NAMALWA (cell line): Measurements from ENCODE around the gene SWT1.
"Not testable (repeated sequence)": the region's sequence is repeated elsewhere in the genome, so short reads cannot be mapped to it uniquely, and the experiment has no call there.

Source experiments
- DNase-seq: peaks from one replicate; pipeline ENCODE4 v3.0.0-alpha.2; 2015; ENCODE audit warnings: low spot score

Gene SWT1

GRCh38 chr1:185166106-185166505 is 9.1 kb downstream of the SWT1 start:
- DNase-seq = no peak

DNA sequence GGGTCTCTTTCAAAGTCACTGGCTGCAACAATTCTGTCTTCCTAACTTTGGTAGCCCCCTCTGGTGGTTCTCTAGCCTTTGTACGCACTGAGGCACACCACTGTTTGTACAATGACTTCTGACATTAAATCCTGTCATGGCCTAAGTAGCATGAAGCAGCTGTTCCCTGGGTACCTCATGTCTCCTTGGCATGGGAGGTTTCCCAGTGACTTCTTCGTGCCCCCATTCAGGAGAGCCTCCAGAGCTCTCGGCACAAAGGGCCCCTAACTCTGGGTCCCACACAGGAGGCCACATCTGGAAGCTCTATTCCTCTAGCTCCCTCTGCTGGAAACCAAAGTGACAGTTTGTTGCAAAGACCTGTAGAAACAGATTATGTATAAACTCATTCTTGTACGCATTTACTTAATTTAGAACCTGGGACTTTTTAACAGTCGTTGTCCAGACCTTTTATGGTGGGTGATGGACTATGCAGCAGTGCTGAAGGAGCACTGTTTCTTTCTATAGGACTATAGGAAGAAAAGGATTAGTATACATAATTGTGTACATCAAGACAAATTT is 13.4 kb downstream of the SWT1 start:
- peak; percentile 91 for DNase-seq

- DNase-seq = no peak
These were observed 36.8 kb downstream of the SWT1 start for GRCh38 chr1:185193756-185194155.

GRCh38 chr1:185198712-185199111 is 41.7 kb downstream of the SWT1 start:
- DNase-seq = not testable (repeated sequence)

DNA sequence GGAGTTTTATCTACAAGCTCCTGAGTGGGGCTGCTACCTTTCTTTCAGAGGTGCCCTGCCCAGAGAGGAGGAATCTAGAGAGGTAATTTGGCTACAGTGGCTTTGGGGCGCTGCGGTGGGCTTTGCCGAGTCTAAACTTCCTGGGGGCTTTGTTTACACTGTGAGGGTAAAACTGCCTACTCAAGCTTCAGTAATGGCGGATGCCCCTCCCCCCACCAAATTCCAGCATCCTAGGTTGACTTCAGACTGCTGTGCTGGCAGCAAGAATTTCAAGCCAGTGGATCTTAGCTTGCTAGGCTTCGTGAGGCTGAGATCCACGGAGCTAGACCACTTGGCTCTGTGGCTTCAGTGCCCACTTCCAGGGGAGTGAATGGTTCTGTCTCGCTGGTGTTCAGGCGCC is 43.9 kb downstream of the SWT1 start:
- no peak for DNase-seq

DNA sequence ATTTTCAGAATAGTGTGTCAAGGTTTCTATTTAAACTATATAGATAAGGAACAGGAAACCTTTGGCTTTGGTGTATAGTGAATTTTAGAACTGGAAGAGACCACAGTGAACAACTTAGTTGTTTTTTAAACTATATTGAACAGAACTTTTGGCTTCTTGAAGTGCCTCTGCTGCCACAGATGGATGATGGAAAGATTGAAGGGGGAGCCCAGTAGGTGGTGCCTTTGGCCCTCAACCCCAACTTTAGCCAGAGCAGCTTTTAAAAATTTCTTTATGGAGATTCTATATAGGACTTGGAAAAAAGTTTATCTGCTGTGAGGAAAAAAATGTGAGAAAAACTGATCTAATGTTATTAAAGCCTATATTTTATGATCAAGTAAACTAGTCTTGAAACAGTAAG is 50.2 kb downstream of the SWT1 start:
- no peak for DNase-seq

DNA sequence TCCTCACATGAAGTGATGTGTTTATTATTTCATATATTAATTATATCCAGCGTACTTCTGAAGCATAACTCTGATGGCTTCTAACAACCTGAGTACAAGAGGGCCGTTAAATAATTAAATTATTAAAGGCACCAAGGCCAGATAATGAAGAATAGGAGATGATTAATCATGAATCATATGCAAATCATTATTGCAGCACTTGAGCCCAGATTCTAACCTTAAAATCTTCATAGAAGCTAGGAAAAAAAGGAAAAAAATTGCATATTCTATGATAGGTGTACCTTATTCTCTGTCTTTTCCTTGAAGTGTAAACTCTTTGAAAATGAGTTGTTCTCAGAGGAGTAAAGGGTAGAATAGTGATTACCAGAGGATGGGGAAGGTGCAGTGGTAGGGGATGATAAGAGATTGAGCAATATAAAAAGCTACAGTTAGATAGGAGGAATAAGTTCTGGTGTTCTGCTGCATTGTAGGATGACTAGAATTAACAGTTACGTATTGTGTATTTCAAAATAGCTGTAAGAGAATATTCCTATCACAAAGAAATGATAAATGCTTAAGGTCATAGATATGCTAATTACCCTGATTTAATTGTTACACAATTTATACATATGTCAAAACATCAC is 51.1 kb downstream of the SWT1 start:
- DNase-seq = no peak

DNA sequence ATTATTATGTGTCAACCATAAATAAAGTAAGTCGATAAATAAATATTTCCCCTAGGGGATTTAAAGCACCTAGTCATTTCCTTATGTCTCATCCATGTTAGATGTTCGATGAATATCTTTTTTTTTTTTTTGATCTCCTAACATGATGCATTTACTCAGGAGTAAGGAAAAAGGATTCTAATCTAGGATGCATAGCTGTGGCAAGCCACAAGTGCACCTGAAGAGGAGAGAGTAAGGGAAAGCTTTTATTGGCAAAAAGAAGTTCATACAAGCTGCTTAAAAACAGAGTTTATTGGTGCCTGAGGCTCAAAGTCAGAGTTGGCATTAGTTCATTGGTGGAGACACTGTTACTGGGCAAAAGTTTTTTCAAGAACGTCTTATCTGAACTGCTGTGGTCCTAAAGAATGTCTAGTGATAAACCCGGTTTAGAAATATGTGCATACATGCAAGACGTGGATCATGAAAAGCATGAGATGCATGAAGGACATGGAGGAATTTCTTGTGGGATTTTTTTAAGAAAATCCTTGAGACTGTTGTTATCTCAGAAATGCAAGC is 51.7 kb downstream of the SWT1 start:
- DNase-seq = no peak

DNA sequence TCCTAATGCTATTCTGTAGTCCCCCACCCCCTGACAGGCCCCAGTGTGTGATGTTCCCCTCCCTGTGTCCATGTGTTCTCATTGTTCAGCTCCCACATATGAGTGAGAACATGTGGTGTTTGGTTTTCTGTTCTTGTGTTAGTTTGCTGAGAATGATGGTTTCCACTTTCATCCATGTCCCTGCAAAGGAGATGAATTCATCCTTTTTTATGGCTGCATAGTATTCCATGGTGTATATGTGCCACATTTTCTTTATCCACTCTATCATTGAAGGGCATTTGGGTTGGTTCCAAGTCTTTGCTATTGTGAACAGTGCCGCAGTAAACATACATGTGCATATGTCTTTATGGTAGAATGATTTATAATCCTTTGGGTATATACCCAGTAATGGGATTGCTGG is 52.4 kb downstream of the SWT1 start:
- not testable (repeated sequence) for DNase-seq

GRCh38 chr1:185213091-185213490 is 56.1 kb downstream of the SWT1 start:
- no peak for DNase-seq

DNA sequence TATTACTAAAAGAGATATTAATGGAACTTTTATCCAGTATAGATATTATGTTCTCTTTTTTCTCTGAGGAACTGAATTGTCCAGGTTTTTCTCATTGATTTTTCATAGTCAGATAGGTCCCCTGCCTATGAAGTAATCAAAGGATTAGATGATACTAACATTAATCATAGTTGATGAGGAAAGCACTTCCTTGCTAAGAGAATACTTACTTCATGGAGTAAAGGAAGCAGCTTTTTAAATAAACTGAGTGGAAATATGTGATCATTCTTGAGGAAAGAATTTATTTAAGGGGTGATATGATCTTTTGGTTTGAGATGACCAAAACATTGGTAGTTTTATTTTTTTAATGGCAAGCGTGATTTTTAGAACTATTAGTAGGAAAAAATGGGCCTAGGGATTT is 58.9 kb downstream of the SWT1 start:
- no peak for DNase-seq

GRCh38 chr1:185224132-185224531 is 67.2 kb downstream of the SWT1 start:
- no peak for DNase-seq

GRCh38 chr1:185227161-185227560 is 70.2 kb downstream of the SWT1 start:
- DNase-seq = no peak

GRCh38 chr1:185228979-185229378 is 72.0 kb downstream of the SWT1 start:
- DNase-seq = no peak

DNA sequence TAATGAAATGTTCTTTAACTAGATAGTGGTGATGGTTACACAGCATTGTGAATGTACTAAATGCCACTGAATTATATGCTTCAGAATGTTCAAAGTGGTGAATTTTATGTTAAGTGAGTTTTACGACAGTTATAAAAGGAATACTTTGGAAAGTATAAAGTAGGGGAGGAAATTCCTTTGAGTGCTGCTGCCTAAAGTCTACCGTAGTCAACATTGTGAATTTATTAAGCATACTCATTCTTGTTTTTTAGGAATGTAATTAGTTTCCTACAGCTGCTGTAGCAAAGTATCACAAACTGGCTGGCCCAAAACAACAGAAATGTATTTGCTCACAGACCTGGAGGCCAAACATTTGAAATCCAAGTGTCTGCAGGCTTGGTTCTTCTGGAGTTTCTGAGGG is 73.0 kb downstream of the SWT1 start:
- DNase-seq = no peak

DNA sequence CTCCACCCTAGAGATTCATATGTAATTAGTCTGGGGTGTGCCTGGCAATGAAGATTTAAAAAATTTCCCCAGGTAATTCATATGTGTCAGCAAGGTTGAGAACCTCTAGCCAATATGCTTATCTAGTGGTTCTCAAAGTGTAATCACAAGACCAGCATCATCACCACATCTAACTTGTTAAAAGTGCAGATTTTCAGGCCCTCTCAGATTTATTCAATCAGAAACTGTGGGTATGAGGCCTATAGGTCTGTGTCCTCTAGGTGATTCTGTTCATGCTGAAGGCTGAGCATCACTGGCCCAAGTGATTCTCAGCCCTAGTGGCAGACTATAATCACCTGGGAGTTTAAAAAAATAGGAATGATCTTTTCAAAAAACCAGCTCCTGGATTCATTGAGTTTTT is 75.9 kb downstream of the SWT1 start:
- DNase-seq = no peak

DNA sequence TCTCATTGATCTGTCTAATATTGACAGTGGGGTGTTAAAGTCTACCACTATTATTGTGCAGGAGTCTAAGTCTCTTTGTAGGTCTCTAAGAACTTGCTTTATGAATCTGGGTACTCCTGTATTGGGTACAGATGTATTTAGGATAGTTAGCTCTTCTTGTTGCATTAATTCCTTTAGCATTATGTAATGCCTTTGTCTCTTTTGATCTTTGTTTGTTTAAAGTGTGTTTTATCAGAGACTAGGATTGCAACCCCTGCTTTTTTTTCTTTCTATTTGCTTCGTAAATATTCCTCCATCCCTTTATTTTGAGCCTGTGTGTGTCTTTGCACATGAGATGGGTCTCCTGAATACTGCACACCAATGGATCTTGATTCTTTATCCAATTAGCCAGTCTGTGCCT is 77.2 kb downstream of the SWT1 start:
- DNase-seq = not testable (repeated sequence)

DNA sequence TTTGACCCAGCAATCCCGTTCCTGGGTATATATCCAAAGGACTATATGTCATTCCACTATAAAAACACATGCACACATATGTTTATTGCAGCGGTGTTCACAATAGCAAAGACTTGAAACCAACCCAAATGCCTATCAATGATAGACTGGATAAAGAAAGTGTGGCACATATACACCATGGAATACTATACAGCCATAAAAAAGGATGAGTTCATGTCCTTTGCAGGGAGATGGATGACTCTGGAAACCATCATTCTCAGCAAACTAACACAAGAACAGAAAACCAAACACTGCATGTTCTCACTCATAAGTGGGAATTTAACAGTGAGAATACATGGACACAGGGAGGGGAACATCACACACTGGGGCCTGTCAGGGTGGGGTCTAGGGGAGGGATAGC is 80.2 kb downstream of the SWT1 start:
- DNase-seq = not testable (repeated sequence)

DNA sequence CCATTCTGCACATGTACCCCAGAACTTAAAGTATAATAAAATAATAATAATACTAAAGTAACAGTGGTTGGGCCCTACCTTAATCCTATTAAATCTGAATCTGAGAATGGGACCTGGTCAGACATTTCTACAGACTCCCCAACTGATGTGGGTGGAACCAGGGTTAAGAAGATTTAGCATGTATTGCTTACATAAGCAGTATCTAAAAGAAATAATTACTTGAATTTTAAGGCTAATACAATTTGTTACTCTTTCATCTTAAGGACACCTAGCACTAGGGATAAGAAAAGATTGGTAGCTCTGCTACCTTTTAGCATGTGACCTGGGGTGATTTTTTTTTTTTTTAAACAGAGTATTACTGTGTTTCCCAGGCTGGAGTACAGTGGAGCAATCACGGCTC is 80.7 kb downstream of the SWT1 start:
- no peak for DNase-seq

GRCh38 chr1:185238447-185238846 is 81.5 kb downstream of the SWT1 start:
- DNase-seq = peak; percentile 34

DNA sequence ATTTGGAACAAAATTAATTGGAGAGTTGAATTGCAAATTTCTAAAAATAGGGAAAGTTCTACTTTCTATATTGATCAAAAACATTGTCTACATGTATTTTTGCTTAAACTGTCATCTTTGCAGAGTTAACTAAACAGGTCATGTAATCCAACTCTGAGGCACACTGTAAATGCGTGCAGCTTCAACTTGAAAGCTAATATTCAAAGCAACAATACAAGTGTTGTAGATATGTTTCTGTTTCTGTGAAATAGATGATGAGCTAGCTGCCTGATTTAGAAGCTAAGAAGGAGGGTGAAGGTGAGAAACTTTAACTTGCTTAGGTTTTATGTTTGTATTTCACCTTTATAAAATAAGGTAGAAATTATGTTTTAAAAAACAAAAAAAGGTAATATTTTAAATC is 82.9 kb downstream of the SWT1 start:
- no peak for DNase-seq

DNA sequence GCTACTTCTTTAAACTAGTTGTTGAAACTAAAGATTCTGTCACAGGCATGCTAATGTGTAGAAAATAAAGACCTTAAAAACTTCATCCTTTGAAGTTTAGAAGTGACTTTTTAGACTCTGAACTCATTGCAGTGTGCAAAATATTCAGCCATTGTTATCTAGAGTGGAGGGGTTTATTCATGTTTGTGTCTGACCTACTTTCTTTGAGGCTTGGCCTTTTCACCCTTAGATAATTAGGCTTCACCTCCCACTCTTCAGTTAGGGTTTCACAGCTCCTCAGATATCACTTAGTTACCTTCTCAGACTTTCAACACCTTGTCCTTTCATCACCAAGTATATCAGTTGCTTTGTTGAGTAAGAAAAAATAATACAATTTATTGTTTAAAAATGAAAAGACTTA is 84.2 kb downstream of the SWT1 start:
- DNase-seq = no peak

- DNase-seq = no peak
These were observed 87.2 kb downstream of the SWT1 start for GRCh38 chr1:185244015-185244747.
